ENCODE results near the gene ARRB1.

ARRB1 gene

GRCh38 chr11:75351791-75352587, 528 bp upstream of the ARRB1 start:
- H3K4me1 ChIP-seq, result no peaks in the 10 kb centered on the region
- no peaks in the 10 kb centered on the region for H3K9me3 ChIP-seq (ENCODE audit: control insufficient read depth, low read length)
- H3K9ac ChIP-seq, result no peak overlapping the region
- TF ChIP-seq, protein P1, sequence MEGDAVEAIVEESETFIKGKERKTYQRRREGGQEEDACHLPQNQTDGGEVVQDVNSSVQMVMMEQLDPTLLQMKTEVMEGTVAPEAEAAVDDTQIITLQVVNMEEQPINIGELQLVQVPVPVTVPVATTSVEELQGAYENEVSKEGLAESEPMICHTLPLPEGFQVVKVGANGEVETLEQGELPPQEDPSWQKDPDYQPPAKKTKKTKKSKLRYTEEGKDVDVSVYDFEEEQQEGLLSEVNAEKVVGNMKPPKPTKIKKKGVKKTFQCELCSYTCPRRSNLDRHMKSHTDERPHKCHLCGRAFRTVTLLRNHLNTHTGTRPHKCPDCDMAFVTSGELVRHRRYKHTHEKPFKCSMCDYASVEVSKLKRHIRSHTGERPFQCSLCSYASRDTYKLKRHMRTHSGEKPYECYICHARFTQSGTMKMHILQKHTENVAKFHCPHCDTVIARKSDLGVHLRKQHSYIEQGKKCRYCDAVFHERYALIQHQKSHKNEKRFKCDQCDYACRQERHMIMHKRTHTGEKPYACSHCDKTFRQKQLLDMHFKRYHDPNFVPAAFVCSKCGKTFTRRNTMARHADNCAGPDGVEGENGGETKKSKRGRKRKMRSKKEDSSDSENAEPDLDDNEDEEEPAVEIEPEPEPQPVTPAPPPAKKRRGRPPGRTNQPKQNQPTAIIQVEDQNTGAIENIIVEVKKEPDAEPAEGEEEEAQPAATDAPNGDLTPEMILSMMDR (IDR thresholded peaks at IDR 0.05), result no peak
- H3K36me3 ChIP-seq (ENCODE audit: control insufficient read depth, insufficient read depth, low read length), result no peaks in the 10 kb centered on the region
- H3K4me2 ChIP-seq (ENCODE audit: low read length), result peak overlapping the region; percentile 45
- no peaks in the 10 kb centered on the region for H3K27me3 ChIP-seq (ENCODE audit: control insufficient read depth, insufficient read depth, low read length)
- H3K4me3 ChIP-seq (ENCODE audit: low read depth, low read length), result peak overlapping the region; percentile 43
- no peaks in the 10 kb centered on the region for H3K79me2 ChIP-seq
- H2AFZ ChIP-seq, result peak overlapping the region; percentile 81
- peak overlapping the region; percentile 9 for H3K27ac ChIP-seq

DNA sequence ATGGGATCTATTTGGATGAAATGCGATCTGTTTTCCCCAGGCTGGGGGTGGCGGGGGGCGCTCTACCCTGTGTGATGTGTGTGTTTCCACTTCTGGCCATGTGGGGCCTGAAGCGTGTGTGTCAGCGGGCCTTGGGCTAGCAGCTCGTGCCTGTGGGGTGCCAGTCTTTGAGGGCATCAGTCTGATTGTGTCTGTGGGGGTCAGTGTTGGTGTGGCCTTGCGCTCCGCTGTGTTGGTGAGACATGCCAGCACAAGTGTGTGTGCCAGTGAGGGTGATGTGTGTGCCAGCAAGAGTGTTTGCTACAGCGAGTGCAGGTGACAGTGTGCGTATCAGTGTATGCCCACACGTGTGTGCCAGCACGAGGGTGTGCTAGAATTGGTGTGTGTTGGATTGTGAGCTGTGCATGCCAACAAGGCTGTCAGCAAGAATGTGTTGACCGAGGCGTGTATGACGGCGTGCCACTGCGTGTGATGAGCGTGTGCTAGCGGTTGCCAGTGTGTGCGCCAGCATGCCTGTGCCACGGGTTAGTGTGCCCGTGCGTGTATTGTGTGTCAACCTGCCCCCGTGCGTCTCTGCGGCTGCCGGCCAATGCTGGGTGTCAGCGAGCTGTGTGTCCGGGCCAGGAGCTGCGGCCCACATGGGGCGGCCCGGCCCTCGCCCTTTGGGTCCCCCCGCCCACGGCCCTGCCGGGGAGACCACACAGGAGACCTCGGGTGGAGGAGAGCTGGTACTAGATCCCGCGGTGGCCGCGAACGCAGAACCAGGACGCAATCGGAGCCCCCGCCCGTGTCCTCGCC, 519 bp downstream of the ARRB1 start:
- no peaks in the 10 kb centered on the region for H3K4me1 ChIP-seq
- H2AFZ ChIP-seq, result peak overlapping the region; percentile 90
- H3K27ac ChIP-seq, result peak overlapping the region; percentile 29
- H3K9me3 ChIP-seq (ENCODE audit: control insufficient read depth, low read length), result no peaks in the 10 kb centered on the region
- peak overlapping the region; percentile 74 for H3K4me2 ChIP-seq (ENCODE audit: low read length)
- H3K36me3 ChIP-seq (ENCODE audit: control insufficient read depth, insufficient read depth, low read length), result no peaks in the 10 kb centered on the region
- TF ChIP-seq, protein P1 (IDR thresholded peaks at IDR 0.05), result no peak
- peak overlapping the region; percentile 56 for H3K4me3 ChIP-seq (ENCODE audit: low read depth, low read length)
- H3K27me3 ChIP-seq (ENCODE audit: control insufficient read depth, insufficient read depth, low read length), result no peaks in the 10 kb centered on the region
- H3K79me2 ChIP-seq, result no peaks in the 10 kb centered on the region
- H3K9ac ChIP-seq, result no peak overlapping the region

DNA sequence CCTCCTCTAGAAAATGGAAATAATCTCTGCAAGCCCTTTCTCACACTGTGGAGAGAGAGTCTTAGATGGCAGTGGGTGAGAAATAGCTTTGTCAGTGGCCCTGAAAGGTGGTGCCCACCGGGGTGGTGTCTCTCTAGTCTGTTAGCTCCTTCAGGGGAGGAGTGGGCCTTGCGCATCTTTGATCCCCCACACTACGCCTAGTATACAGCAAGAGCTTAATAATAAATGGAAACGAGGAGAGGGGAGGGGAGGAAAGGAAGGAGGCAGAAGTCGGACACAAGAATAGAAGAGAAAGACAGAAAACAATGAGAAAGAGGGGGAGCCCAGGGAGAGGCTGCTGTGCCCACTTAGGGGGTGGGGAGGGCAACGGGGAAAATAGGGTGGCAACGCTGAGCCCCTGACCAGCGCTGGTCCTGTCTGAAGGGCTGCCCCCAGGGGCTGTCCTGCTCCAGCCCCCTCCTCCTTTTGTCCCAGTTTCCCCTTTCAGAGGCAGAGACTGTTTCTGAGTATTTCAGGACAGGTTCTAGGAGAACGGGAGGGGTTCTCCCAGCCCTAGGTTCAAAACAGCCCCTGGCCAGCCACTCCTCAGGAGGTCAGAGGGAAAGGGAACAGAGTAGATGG, 1.2 kb downstream of the ARRB1 start:
- TF ChIP-seq, protein P1 (IDR thresholded peaks at IDR 0.05), result no peak
- Histone ChIP-seq H3K36me3 (ENCODE audit: control insufficient read depth, insufficient read depth, low read length) (no peaks in the 10 kb centered on the region), H3K4me1 (no peaks in the 10 kb centered on the region), H3K27me3 (ENCODE audit: control insufficient read depth, insufficient read depth, low read length) (no peaks in the 10 kb centered on the region), H3K27ac (peak overlapping the region; percentile 49), H3K4me3 (ENCODE audit: low read depth, low read length) (peak overlapping the region; percentile 56), H3K4me2 (ENCODE audit: low read length) (peak overlapping the region; percentile 18), H2AFZ (no peak overlapping the region), H3K79me2 (no peaks in the 10 kb centered on the region), H3K9ac (no peak overlapping the region), H3K9me3 (ENCODE audit: control insufficient read depth, low read length) (no peaks in the 10 kb centered on the region)

- Histone ChIP-seq H3K9me3 (ENCODE audit: control insufficient read depth, low read length) (no peaks in the 10 kb centered on the region), H3K27me3 (ENCODE audit: control insufficient read depth, insufficient read depth, low read length) (no peaks in the 10 kb centered on the region), H3K4me2 (ENCODE audit: low read length) (no peak overlapping the region), H3K79me2 (no peaks in the 10 kb centered on the region), H3K4me1 (no peaks in the 10 kb centered on the region), H2AFZ (no peak overlapping the region), H3K36me3 (ENCODE audit: control insufficient read depth, insufficient read depth, low read length) (no peaks in the 10 kb centered on the region), H3K4me3 (ENCODE audit: low read depth, low read length) (no peak overlapping the region), H3K27ac (peak overlapping the region; percentile 49), H3K9ac (no peak overlapping the region)
- TF ChIP-seq, protein P1 (IDR thresholded peaks at IDR 0.05), result no peak
Observed at GRCh38 chr11:75349521-75350116, 1.8 kb downstream of the ARRB1 start.

All from parathyroid adenoma (tissue), 2 donors.